H1 (cell line): ENCODE measurements around the gene OR6M1. TPM values are rescaled to one million over a fixed set of nuclear protein-coding genes. Genes with fewer than 3 reads are reported as not detected.

Experiments used
- NRF1 ChIP-seq: IDR thresholded peaks from 2 replicates; pipeline ENCODE4 v1.6.1; 2011; ENCODE audit warnings: mild to moderate bottlenecking, low read depth, low read length, improper control_type of control experiment
- polyA plus RNA-seq, 7 experiments: library from polyadenylated mRNA; depleted of rRNA in 3 of 7; stranded (reverse) in 5 of 7; unstranded in 2 of 7; fragments of >200 nt in 5 of 7; fragments of 200-250 nt in 2 of 7; gene quantifications; 1 replicate in 5 of 7; 2 replicates in 1 of 7; 4 replicates in 1 of 7; pipeline versions ENCODE4 v1.2.1 to v1.2.3, GENCODE V29; 2011 to 2013; ENCODE audit warnings: missing spikeins in 2 of 7, mixed read lengths in 2 of 7
- total RNA-seq: library from RNA; stranded (reverse); fragmentation: NEBNext Ultra II Directional; extraction: Animal tissue kit (Norgen Biotek cat#: 25700); gene quantifications from 2 replicates; pipeline ENCODE4 v1.2.1, GENCODE V29; 2021
- TF ChIP-seq, protein P1 (sequence below): IDR thresholded peaks from 2 replicates; pipeline ENCODE4 v1.6.1; 2012; ENCODE audit warnings: inconsistent platforms

OR6M1 gene
- total and polyA plus RNA-seq, 2 of the 8 experiments (the other 6 are each of a cell fraction or from before 2014, with no cell fraction given), result not detected

DNA sequence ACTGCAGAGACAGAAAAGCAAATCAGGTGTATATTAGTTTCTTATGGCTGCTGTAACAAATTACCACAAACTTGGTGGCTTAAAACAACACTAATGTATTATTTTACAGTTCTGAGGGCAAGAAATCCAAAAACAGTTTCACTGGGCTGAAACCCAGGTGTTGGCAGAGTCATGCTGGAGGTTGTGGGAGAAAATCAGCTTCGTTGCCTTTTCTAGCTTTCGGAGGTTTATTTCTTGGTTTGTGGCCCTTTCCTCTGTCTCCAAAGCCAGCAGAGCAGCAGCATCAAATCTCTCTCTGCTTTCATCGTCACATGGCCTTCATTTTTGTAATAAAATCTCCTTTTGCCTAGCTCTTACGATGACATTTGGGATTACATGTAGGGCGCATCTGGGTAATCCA is 33.0 kb upstream of the OR6M1 start (continued):
- no peak for TF ChIP-seq NRF1
- TF ChIP-seq, protein P1, sequence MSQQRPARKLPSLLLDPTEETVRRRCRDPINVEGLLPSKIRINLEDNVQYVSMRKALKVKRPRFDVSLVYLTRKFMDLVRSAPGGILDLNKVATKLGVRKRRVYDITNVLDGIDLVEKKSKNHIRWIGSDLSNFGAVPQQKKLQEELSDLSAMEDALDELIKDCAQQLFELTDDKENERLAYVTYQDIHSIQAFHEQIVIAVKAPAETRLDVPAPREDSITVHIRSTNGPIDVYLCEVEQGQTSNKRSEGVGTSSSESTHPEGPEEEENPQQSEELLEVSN, result no peak
